GM11168 (cell line): ENCODE data around the gene CADM2.

ENCODE experiments used
- in situ Hi-C: fragments of 300-500 bp; cut with MboI; formaldehyde crosslinking; loops from one replicate; pipeline ENCODE4 v1.12.0; 2022; ENCODE audit warnings: low sequenced_read_pairs; ENCODE audit not compliant: unreplicated experiment

The CADM2 gene

GRCh38 chr3:85170646-85171045 is 211.9 kb downstream of the CADM2 start:
- in situ Hi-C loops, result no loop called here

GRCh38 chr3:85171976-85172375 is 213.2 kb downstream of the CADM2 start:
- in situ Hi-C loops, result no loop called here

GRCh38 chr3:85176799-85177198 is 218.0 kb downstream of the CADM2 start:
- in situ Hi-C loops, result no loop called here

- in situ Hi-C loops, result no loop called here
These were observed 224.4 kb downstream of the CADM2 start for GRCh38 chr3:85182975-85183752.

- in situ Hi-C loops, result no loop called here
These were observed 226.7 kb downstream of the CADM2 start for GRCh38 chr3:85185495-85185894.

- in situ Hi-C loops, result no loop called here
These were observed 230.9 kb downstream of the CADM2 start for GRCh38 chr3:85189731-85190130.

- in situ Hi-C loops, result no loop called here
These were observed 234.8 kb downstream of the CADM2 start for GRCh38 chr3:85193565-85193964.

GRCh38 chr3:85208650-85209049 is 249.9 kb downstream of the CADM2 start:
- in situ Hi-C loops, result no loop called here

- in situ Hi-C loops, result no loop called here
These were observed 251.8 kb downstream of the CADM2 start for GRCh38 chr3:85210540-85210939.

- in situ Hi-C loops, result no loop called here
These were observed 270.2 kb downstream of the CADM2 start for GRCh38 chr3:85228966-85229365.

- in situ Hi-C loops, result no loop called here
These were observed 285.3 kb downstream of the CADM2 start for GRCh38 chr3:85244091-85244490.

- in situ Hi-C loops, result no loop called here
These were observed 285.7 kb downstream of the CADM2 start for GRCh38 chr3:85244519-85244918.

GRCh38 chr3:85251766-85252165 is 293.0 kb downstream of the CADM2 start:
- in situ Hi-C loops, result no loop called here

- in situ Hi-C loops, result no loop called here
These were observed 293.9 kb downstream of the CADM2 start for GRCh38 chr3:85252686-85253085.

GRCh38 chr3:85254738-85255137 is 295.9 kb downstream of the CADM2 start:
- in situ Hi-C loops, result no loop called here

- in situ Hi-C loops, result no loop called here
These were observed 297.2 kb downstream of the CADM2 start for GRCh38 chr3:85255949-85256348.

GRCh38 chr3:85258326-85258725 is 299.5 kb downstream of the CADM2 start:
- in situ Hi-C loops, result no loop called here

GRCh38 chr3:85258819-85259218 is 300.0 kb downstream of the CADM2 start:
- in situ Hi-C loops, result no loop called here

- in situ Hi-C loops, result no loop called here
These were observed 301.0 kb downstream of the CADM2 start for GRCh38 chr3:85259748-85260147.

GRCh38 chr3:85264381-85264780 is 305.6 kb downstream of the CADM2 start:
- in situ Hi-C loops, result no loop called here

- in situ Hi-C loops, result no loop called here
These were observed 311.7 kb downstream of the CADM2 start for GRCh38 chr3:85270488-85270887.

- in situ Hi-C loops, result no loop called here
These were observed 313.1 kb downstream of the CADM2 start for GRCh38 chr3:85271911-85272310.
